ENCODE data around the gene PRKCA.

Gene PRKCA

DNA sequence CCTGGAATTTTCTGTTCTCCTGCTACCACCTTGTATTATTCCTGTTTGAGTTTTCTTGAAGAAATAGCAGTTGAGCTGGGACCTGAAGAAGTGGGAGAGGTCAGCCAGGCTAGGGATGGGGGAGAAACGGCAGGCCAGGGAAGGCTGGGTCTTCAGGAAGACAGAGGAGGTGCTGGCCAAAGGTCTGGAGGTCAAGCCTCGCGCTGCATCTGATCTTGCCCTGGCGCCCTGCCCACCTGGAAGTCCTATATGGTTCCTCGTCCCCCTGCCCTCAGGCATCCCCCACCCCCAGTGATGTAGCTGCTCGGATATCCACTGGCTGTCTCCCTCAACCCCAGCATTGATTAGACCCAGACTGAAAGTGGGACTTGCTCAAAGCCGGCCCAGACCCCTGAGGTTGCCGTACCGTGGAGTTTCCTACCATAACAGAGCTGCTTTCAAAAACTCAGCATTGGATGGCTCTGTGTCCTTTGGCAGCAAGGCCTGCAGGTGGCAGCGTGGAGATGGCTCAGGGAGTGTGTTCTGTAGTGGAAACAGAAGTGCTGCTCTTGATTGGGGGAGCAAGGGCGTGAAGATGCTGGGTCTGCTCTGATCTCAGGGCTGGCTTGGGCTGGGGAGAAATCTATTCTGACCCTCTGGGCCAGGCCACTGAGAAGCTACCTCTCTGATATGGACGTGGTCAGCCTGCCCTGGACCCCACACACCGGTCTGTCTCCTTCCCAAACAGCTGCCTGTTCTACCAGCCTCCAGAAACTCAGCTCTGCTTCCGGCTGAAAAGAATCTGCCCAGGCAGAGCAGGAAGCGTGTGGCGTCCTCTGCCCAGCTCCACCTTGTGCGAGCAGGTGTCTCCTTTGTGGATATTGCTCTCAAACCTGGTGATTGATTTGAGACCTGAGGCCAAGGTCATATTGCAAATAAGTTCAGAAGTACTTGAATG lies 425.5 kb downstream of the PRKCA start:
- Histone ChIP-seq H3K9ac (ENCODE audit: low read depth, low read length) (no peak overlapping the region), H3K27me3 (ENCODE audit: insufficient read depth, low read length) (no peaks in the 10 kb centered on the region), H3K4me1 (ENCODE audit: insufficient read depth, low read length) (peaks cover 30% of the 10 kb centered on the region), H3K27ac (ENCODE audit: low read depth, low read length) (no peak overlapping the region), H3K4me3 (ENCODE audit: low read length) (no peak overlapping the region), H3K9me3 (ENCODE audit: insufficient read depth, low read depth, low read length) (no peaks in the 10 kb centered on the region), H3K36me3 (ENCODE audit: insufficient read depth, low read length) (no peaks in the 10 kb centered on the region)
- 75% methylated on average over 17 of the region's 17 CpGs for WGBS

DNA sequence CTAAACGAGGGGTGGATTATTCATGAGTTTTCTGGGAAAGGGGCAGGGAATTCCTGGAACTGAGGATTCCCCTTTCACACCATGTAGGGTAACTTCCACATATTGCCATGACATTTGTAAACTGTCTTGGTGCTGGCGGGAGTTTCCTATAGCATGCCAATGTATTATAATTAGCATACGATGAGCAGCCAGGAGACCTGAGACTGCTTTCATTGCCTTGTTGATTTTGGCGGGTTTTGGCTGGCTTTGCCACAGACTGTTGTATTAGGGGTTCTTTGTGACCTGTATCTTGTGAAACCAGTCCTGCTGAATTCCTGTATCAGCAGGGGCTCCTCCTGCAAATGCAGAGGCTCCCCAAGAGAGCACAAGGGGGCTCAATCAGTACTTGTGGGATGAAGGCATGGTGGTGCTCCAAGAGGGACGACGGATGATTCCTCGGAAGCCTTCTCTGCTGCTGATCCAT lies 428.1 kb downstream of the PRKCA start:
- Histone ChIP-seq H3K4me1 (ENCODE audit: insufficient read depth, low read length) (peaks cover 25% of the 10 kb centered on the region), H3K9me3 (ENCODE audit: insufficient read depth, low read depth, low read length) (no peaks in the 10 kb centered on the region), H3K27ac (ENCODE audit: low read depth, low read length) (peak overlapping the region; percentile 87; the same call in 1 of the 2 replicates), H3K9ac (ENCODE audit: low read depth, low read length) (peak overlapping the region; percentile 4), H3K36me3 (ENCODE audit: insufficient read depth, low read length) (no peaks in the 10 kb centered on the region), H3K4me3 (ENCODE audit: low read length) (no peak overlapping the region), H3K27me3 (ENCODE audit: insufficient read depth, low read length) (no peaks in the 10 kb centered on the region)
- WGBS, result 82% methylated on average over 7 of the region's 7 CpGs

DNA sequence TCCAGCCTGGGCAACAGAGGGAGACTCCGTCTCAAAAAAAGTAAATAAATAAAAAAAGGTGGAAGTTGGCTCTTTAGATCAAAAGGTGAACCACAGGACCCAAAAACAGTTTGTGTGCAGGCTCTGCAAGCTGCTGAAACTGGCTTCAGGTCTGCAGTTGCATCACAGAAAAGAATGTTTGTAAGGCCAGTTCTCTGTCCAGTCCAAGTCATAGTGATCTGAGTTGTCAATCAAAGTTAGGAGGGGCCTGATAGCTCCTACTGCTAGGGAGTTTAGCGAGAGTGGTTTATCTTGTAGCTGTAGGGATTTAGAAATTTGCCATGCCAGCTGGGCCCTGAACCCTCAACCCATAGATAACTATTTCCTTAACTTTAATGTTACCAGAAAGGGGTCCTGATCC lies 431.3 kb downstream of the PRKCA start:
- Histone ChIP-seq H3K9ac (ENCODE audit: low read depth, low read length) (no peak overlapping the region), H3K9me3 (ENCODE audit: insufficient read depth, low read depth, low read length) (no peaks in the 10 kb centered on the region), H3K36me3 (ENCODE audit: insufficient read depth, low read length) (no peaks in the 10 kb centered on the region), H3K27ac (ENCODE audit: low read depth, low read length) (no peak overlapping the region), H3K27me3 (ENCODE audit: insufficient read depth, low read length) (no peaks in the 10 kb centered on the region), H3K4me1 (ENCODE audit: insufficient read depth, low read length) (peaks cover 21% of the 10 kb centered on the region), H3K4me3 (ENCODE audit: low read length) (no peak overlapping the region)
- WGBS, result 100% methylated on average over 2 of the region's 2 CpGs

DNA sequence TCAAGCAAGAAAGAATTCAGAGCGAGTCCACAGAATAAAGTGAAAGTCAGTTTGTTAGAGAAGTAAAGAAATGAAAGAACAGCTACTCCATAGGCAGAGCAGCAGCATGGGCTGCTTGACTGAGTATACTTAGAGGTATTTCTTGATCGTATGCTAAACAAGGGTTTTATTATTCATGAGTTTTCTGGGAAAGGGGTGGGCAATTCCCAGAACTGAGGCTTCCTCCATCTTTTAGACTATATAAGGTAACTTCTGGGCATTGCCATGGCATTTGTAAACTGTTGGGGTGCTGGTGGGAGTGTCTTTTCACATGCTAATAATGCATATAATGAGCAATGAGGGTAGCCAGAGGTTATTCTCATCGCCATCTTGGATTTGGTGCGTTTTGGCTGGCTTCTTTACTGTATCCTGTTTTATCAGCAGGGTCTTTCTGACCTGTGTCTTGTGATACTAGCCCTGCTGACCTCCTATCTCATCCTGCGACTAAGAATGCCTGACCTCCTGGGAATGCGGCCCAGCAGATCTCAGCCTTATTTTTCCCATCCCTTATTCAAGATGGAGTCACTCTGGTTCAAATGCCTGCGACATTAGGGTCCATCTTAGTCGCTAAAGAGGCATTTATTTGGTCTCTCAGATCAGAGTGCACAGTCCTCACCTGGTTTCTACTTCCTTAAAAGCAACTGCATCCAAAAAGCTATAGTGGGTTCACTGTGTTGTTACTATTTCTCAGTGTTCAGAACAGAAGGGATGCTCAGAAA lies 432.0 kb downstream of the PRKCA start:
- H3K27ac ChIP-seq (ENCODE audit: low read depth, low read length), result no peak overlapping the region
- 91% methylated on average over 8 of the region's 8 CpGs for WGBS

DNA sequence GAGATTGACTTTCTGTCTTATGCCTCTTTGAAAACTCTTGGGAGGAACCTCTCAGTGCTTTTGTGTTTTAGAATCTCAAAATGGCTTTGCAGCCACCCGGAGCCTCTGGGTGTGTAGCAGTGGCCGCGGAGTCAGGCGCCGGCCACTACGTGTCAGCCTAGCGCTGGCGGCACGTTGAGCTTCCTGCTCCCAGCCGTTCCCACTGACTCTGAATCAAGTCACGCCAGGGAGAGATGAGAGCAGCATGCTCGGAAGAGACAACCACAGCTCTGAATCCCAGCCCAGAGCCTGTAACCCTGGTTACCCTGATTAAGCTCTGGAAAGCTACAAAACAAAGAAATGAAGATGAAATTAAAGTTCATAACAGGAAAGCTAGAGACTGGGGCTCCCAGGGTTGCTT lies 435.1 kb downstream of the PRKCA start:
- Histone ChIP-seq H3K4me3 (ENCODE audit: low read length) (no peak overlapping the region), H3K36me3 (ENCODE audit: insufficient read depth, low read length) (0 out of 2 replicates have a peak, but pooled peaks cover 5% of the 10 kb centered on the region), H3K27me3 (ENCODE audit: insufficient read depth, low read length) (no peaks in the 10 kb centered on the region), H3K4me1 (ENCODE audit: insufficient read depth, low read length) (no peaks in the 10 kb centered on the region), H3K9me3 (ENCODE audit: insufficient read depth, low read depth, low read length) (no peaks in the 10 kb centered on the region), H3K27ac (ENCODE audit: low read depth, low read length) (no peak overlapping the region), H3K9ac (ENCODE audit: low read depth, low read length) (no peak overlapping the region)
- 63% methylated on average over 12 of the region's 12 CpGs for WGBS

More for the DNA sequence above, 432.0 kb downstream of the PRKCA start:
- no peaks in the 10 kb centered on the region for H3K27me3 ChIP-seq (ENCODE audit: insufficient read depth, low read length)
- H3K4me1 ChIP-seq (ENCODE audit: insufficient read depth, low read length), result peaks cover 21% of the 10 kb centered on the region
- H3K9ac ChIP-seq (ENCODE audit: low read depth, low read length), result no peak overlapping the region
- no peak overlapping the region for H3K4me3 ChIP-seq (ENCODE audit: low read length)
- no peaks in the 10 kb centered on the region for H3K9me3 ChIP-seq (ENCODE audit: insufficient read depth, low read depth, low read length)
- no peaks in the 10 kb centered on the region for H3K36me3 ChIP-seq (ENCODE audit: insufficient read depth, low read length)

DNA sequence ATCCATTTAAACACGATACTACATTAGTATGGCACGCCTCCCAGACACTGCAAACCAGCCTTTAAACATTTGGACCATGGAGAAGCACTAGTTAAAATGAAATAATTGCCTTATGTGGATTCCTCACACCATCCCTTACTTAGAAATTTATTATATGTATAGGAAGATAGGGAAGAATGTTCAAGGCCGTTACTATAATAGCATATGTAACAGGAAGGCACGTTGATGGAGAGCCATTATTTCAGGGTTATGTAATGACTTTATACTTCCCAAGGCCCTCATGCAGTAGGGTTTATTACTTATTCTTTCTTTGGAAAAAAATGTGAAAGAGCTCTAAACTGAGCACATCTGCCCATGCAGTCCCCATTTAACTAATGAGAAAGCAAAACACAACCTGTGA lies 435.9 kb downstream of the PRKCA start:
- Histone ChIP-seq H3K4me1 (ENCODE audit: insufficient read depth, low read length) (no peaks in the 10 kb centered on the region), H3K9ac (ENCODE audit: low read depth, low read length) (no peak overlapping the region), H3K36me3 (ENCODE audit: insufficient read depth, low read length) (0 out of 2 replicates have a peak, but pooled peaks cover 8% of the 10 kb centered on the region), H3K4me3 (ENCODE audit: low read length) (no peak overlapping the region), H3K27ac (ENCODE audit: low read depth, low read length) (no peak overlapping the region), H3K27me3 (ENCODE audit: insufficient read depth, low read length) (no peaks in the 10 kb centered on the region), H3K9me3 (ENCODE audit: insufficient read depth, low read depth, low read length) (no peaks in the 10 kb centered on the region)
- 97% methylated on average over 4 of the region's 4 CpGs for WGBS

DNA sequence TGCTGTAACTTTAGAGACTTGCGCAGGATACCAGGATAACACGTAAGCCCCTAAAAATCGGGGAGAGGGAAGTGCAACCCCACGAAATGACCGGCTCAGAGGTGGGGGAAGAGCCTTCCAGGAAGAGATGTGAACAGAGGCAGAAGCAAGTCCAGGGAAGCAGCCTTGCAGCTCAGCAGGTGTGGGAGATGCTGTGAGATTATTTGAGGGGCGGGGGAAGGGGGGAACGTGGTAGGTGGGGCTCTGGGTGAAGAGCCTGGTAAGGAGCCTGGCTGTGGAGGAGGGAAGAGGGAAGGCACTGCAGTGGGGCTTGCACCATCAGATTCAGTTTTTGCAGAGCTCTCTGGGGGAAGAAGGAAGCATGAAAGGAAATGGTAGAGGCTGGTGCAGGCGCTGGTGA lies 437.1 kb downstream of the PRKCA start:
- no peak overlapping the region for H3K9ac ChIP-seq (ENCODE audit: low read depth, low read length)
- no peaks in the 10 kb centered on the region for H3K9me3 ChIP-seq (ENCODE audit: insufficient read depth, low read depth, low read length)
- H3K4me3 ChIP-seq (ENCODE audit: low read length), result no peak overlapping the region
- whole genome bisulfite sequencing, result 78% methylated on average over 8 of the region's 8 CpGs
- H3K36me3 ChIP-seq (ENCODE audit: insufficient read depth, low read length), result 0 out of 2 replicates have a peak, but pooled peaks cover 8% of the 10 kb centered on the region
- no peaks in the 10 kb centered on the region for H3K27me3 ChIP-seq (ENCODE audit: insufficient read depth, low read length)
- H3K4me1 ChIP-seq (ENCODE audit: insufficient read depth, low read length), result no peaks in the 10 kb centered on the region
- no peak overlapping the region for H3K27ac ChIP-seq (ENCODE audit: low read depth, low read length)

DNA sequence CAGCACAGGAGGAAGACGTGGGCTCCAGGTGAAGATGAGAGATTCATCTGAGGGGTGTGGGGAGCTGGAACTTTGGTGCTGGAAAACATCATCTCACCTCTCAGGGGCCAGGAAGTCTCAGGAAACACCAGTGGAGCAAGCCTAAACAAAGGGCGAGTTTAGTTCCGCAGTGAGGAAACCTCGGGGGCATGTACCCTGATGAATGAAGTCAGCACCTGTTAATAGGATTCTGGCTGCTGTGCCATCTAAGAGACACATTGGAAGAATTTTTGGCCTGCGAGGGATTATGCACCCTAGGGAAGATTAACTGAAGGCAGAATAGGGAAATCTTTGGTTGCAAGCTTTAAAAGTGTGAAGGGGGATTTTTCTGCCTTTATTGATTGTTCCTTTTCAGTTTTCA lies 437.8 kb downstream of the PRKCA start:
- no peak overlapping the region for H3K9ac ChIP-seq (ENCODE audit: low read depth, low read length)
- no peaks in the 10 kb centered on the region for H3K27me3 ChIP-seq (ENCODE audit: insufficient read depth, low read length)
- 0 out of 2 replicates have a peak, but pooled peaks cover 8% of the 10 kb centered on the region for H3K36me3 ChIP-seq (ENCODE audit: insufficient read depth, low read length)
- no peaks in the 10 kb centered on the region for H3K9me3 ChIP-seq (ENCODE audit: insufficient read depth, low read depth, low read length)
- no peak overlapping the region for H3K4me3 ChIP-seq (ENCODE audit: low read length)
- H3K4me1 ChIP-seq (ENCODE audit: insufficient read depth, low read length), result no peaks in the 10 kb centered on the region
- 88% methylated on average over 5 of the region's 5 CpGs for WGBS
- H3K27ac ChIP-seq (ENCODE audit: low read depth, low read length), result no peak overlapping the region

DNA sequence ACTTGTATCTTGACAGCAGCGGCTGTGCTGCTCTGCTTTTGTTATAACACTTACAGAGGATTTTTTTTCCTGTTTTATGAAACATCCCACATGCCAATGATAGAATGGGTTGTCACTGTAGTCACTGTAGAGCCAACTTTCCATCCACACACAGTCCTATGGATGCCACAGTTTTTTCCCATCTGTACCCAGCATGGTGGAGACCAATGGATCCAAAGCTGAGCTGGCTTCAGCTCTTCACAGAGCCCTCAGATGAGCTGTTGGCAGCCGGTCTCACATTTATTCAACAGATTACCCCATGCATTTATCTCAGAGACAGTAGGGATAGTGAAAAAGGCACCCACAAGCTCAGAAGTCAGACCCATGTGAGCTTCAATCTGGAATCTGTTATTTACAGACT lies 441.1 kb downstream of the PRKCA start:
- Histone ChIP-seq H3K27ac (ENCODE audit: low read depth, low read length) (no peak overlapping the region), H3K9ac (ENCODE audit: low read depth, low read length) (no peak overlapping the region), H3K4me1 (ENCODE audit: insufficient read depth, low read length) (0 out of 2 replicates have a peak, but pooled peaks cover 6% of the 10 kb centered on the region), H3K27me3 (ENCODE audit: insufficient read depth, low read length) (no peaks in the 10 kb centered on the region), H3K36me3 (ENCODE audit: insufficient read depth, low read length) (0 out of 2 replicates have a peak, but pooled peaks cover 8% of the 10 kb centered on the region), H3K9me3 (ENCODE audit: insufficient read depth, low read depth, low read length) (no peaks in the 10 kb centered on the region), H3K4me3 (ENCODE audit: low read length) (no peak overlapping the region)
- 100% methylated on average over 2 of the region's 2 CpGs for WGBS

DNA sequence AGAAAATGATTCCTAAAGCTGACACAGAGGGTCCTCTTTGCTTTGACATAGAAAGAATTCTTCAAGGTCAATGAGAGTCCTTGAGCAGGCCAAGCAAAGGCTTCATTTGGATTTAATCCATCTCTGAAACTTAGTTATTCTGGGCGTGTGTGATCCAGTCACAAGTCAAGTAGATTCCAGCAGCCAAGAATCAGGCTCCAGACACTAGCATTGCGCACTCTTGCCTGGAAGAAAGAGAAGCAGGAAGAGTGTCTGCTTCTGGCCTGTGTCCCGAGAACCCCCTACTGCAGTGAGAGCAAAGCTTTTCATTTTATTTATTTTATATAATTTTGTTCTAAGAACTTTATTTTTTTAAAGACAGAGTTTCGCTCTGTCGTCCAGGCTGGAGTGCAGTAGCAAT lies 444.3 kb downstream of the PRKCA start:
- WGBS, result 98% methylated on average over 4 of the region's 5 CpGs
- Histone ChIP-seq H3K27ac (ENCODE audit: low read depth, low read length) (no peak overlapping the region), H3K4me3 (ENCODE audit: low read length) (no peak overlapping the region), H3K27me3 (ENCODE audit: insufficient read depth, low read length) (no peaks in the 10 kb centered on the region), H3K4me1 (ENCODE audit: insufficient read depth, low read length) (0 out of 2 replicates have a peak, but pooled peaks cover 6% of the 10 kb centered on the region), H3K36me3 (ENCODE audit: insufficient read depth, low read length) (0 out of 2 replicates have a peak, but pooled peaks cover 8% of the 10 kb centered on the region), H3K9me3 (ENCODE audit: insufficient read depth, low read depth, low read length) (no peaks in the 10 kb centered on the region), H3K9ac (ENCODE audit: low read depth, low read length) (no peak overlapping the region)
